Thymus (tissue), 2 donors: Measurements from ENCODE around the gene ARL5C. TPM values are rescaled to one million over a fixed set of nuclear protein-coding genes. Genes with fewer than 3 reads are reported as not detected.

ENCODE experiments used
- polyA plus RNA-seq: library from polyadenylated mRNA; stranded (reverse); fragments of 200-250 nt; gene quantifications from one replicate; pipeline ENCODE4 v1.2.3, GENCODE V29; 2013
- total RNA-seq: library from RNA; stranded (reverse); fragments of 120-200 nt; gene quantifications from one replicate; pipeline ENCODE4 v1.2.4, GENCODE V29; 2013
- donor health status: healthy.

Gene ARL5C
- total and polyA plus RNA-seq, 2 donors, result 3.7 to 6.3 TPM

Other genes with a start within 250 kb of the ARL5C start
- not detected for gene FBXO47, start 198.8 kb downstream of the ARL5C start, total RNA-seq
- gene FBXO47, start 198.8 kb downstream of the ARL5C start, polyA plus RNA-seq, result not detected
- gene PLXDC1, start 14.5 kb downstream of the ARL5C start, total RNA-seq, result 19.7 TPM
- 66.4 TPM for gene PLXDC1, start 14.5 kb downstream of the ARL5C start, polyA plus RNA-seq
- gene CACNB1, start 31.5 kb upstream of the ARL5C start, total RNA-seq, result 2.9 TPM
- gene CACNB1, start 31.5 kb upstream of the ARL5C start, polyA plus RNA-seq, result 11.7 TPM
- gene RPL19, start 34.1 kb upstream of the ARL5C start, total RNA-seq, result 3,707 TPM
- gene RPL19, start 34.1 kb upstream of the ARL5C start, polyA plus RNA-seq, result 3,788 TPM
- gene STAC2, start 59.8 kb upstream of the ARL5C start, total RNA-seq, result under 0.01 TPM
- 1.6 TPM for gene STAC2, start 59.8 kb upstream of the ARL5C start, polyA plus RNA-seq
- gene FBXL20, start 235.5 kb upstream of the ARL5C start, total RNA-seq, result 8.7 TPM
- 4.2 TPM for gene FBXL20, start 235.5 kb upstream of the ARL5C start, polyA plus RNA-seq